HG02981 (cell line): Measurements from ENCODE around the gene PXN.

ENCODE experiments used
- ATAC-seq: cut with Tn5 transposase; IDR thresholded peaks from one replicate; pipeline ENCODE4 v1.9.1; 2021; ENCODE audit warnings: mild to moderate bottlenecking, moderate library complexity; ENCODE audit not compliant: unreplicated experiment

Gene PXN

GRCh38 chr12:120265473-120266179, at the start of gene PXN:
Gene PXN, minus strand, starts transcription at chr12:120265730. Its CDS starts 101 bp downstream, at chr12:120265629.
- peak; percentile 66 for ATAC-seq

DNA sequence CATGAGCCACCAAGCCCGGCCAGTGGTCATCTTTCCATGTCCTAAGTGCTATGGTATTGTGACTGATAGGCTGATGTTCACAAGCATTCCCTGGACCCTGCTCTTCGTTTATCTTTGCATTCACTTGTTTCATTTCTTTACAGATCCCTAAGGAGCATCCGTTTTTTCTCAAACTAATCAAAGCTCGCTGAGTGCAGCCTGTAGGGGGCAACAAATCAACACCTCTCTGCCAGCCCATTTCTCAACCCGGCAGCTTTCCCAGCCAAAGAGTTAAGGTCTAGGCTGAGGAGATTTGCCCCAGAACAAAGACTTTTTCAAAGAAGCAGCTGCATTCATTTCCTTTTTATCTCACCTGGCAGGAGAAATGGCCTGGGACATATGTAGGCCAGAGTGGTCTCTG, 48.7 kb upstream of the PXN start:
- ATAC-seq: no peak

GRCh38 chr12:120301962-120302815, 36.7 kb upstream of the PXN start, which contains the start of gene SIRT4:
Gene SIRT4, plus strand, starts transcription at chr12:120302321. Its CDS starts 1,241 bp downstream, at chr12:120303562.
- ATAC-seq: peak; percentile 92

- peak; percentile 42 for ATAC-seq
Observed at GRCh38 chr12:120292661-120293531, 27.4 kb upstream of the PXN start, which contains the start of gene RNU4-1. Gene RNU4-1, minus strand, starts transcription at chr12:120293237.

DNA sequence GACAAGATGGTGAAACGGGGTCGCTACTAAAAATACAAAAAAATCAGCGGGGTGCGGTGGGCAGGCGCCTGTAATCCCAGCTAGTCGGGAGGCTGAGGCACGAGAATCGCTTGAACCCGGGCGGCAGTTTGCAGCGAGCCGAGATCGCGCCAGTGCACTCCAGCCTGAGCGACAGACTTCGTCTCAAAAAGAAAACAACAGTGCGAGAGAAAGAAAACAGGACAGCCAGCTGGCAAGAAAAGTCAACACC, 26.8 kb upstream of the PXN start:
- peak; percentile 0 for ATAC-seq

DNA sequence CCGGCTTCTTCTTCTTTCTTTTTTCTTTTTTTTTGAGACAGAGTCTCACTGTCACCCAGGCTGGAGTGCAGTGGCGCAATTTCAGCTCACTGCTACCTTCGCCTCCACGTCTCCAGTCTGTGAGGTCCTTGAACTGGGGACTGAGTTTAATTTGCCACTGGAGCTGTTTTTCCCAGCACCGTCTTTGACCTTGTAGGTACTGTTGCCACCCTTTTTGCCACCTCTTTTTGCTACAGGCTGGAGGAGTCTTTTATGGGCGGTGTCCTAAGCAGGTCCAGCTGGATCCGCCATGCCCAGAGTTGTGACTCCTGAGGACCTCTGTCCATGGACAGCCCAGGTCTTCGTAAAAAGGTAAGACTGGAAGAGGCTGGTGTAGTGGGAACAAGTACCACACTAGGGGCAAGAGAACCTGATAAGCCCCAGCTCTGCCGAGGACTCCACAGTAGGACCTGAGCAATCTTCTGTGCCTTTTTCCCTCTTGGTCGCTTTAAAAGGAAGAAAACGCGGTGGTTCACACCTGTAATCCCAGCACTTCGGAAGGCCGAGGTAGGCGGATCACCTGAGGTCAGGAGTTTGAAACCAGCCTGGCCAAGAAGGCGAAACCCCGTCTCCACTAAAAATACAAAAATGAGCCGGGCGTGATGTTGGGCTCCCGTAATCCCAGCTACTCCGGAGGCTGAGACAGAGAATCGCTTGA, 25.2 kb upstream of the PXN start:
- ATAC-seq: no peak

GRCh38 chr12:120287491-120287890, 22.0 kb upstream of the PXN start:
- ATAC-seq: no peak

DNA sequence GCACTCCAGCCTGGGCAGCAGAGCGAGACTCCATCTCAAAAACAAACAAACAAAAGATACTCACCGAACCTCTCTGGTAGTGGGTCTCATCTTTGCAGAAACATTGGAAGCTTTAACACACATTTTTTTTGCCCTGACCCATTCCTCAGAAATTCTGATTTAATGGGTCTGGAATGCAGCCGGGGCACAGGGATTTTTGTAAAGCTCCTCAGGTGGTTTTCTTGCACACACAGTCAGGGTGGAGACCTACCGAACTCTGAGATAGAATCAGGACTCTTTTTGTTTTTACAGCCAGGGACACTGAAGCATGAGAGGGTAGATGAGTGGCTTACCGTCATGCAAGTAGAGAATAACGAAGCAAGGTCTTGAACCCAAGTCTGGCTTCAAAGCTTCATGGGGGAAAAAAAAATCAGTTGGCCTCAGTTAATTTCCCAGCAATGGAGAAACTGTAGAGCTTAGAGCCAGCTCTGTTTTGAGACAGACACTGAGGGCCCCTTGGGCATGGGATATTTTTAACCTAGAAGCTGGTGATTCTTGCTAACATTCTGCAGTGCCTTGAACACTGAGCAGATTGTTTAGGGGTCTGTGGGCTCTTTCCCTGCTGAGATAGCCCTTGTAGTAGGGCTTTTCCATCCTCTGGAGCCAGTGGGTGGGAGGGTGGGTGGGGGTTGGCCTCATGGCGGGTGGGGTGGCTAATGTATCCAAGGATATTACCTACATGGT, 21.4 kb upstream of the PXN start:
- no peak for ATAC-seq

GRCh38 chr12:120284381-120284780, 18.9 kb upstream of the PXN start:
- no peak for ATAC-seq

- no peak for ATAC-seq
Observed at GRCh38 chr12:120283318-120283717, 17.8 kb upstream of the PXN start.

GRCh38 chr12:120278137-120279069, 12.9 kb upstream of the PXN start:
- no peak for ATAC-seq

DNA sequence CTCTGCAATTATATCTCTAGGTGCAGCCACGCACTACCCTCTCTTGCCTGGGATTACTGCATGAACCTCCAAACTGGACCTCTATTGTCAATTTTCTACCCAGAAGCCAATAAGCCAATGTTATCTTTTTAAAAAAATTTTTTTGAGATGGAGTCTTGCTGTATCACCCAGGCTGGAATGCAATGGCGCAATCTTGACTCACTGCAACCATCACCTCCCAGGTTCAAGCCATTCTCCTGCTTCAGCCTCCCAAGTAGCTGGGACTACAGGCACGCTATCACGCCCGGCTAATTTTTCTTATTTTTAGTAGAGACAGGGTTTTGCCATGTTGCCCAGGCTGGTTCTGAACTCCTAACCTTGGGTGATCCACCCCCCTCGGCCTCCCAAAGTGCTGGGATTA, 11.2 kb upstream of the PXN start:
- no peak for ATAC-seq

- ATAC-seq: no peak
Observed at GRCh38 chr12:120267736-120268135, 2.2 kb upstream of the PXN start.

DNA sequence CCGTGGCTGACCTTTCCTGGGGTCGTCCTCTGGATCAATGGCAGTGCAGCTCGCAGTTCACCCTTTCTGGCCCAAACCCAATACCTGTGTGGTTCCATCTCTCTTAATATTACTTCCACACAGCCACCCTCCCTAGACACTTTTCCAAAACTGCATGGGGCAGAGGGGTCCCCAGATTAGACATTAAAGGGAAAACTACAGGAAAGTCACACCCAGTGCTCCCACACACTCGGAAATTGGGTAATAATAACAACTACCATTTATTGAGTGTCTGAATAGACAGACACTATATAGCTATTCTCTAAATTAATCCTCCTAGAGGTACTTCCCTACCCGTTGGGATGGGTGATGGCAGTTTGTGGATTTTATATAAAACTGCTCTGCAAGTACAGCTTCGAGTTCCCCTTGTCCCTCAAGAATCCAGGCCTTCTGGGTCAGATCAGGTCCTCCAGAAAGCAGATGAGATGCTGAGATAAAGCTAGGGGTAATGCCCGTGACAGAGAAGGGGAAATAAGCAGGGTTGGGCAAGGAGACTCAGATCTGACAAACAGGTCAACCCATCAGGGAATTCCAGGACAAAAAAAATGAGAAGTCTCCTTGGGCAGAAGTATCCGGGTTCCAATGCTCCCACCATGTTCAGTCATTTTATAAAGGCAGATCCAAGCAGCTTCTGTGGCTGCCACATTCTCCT, 795 bp upstream of the PXN start:
- ATAC-seq: no peak

GRCh38 chr12:120264904-120265472, 542 bp downstream of the PXN start:
- no peak for ATAC-seq

DNA sequence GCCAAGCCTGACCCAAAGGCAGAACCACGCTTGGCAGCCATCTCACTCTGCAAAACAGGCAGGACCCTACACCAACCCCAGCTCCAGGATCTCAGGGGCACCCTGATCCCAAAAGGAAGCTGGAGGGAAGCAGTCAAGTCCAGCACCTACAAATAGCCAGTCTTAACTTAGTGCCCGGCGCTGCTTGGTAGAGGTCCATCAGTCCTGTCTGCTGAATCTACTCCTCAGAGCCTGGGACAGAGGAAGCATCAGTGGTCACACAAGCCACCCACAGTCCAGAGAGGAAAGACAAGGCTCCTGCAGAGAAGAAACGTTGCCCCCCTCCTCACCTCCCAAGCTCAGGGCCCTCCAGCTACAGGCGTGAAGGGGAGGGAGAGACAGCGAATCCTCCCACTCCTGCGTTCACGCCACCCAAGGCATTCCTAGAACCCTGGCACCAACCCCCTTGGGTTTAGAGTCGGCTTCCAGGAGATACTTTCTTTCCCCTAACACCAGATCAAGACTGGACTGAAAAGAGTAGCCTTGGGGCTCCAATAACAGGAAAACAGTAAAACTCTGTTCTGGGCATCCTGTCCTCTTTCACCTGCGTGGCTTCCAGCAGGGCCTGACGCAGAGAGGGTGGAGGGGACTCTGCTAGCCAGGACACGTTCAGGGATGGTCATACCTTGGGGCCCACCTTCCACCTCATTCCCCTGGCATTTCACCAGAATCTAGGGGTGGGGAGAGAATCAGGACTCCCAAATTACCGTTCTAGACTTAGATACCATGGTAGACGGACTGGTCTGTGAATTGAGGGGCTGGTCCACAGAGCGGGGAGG, 1.2 kb downstream of the PXN start:
- ATAC-seq: no peak

- ATAC-seq: no peak
Observed at GRCh38 chr12:120263748-120264085, 1.8 kb downstream of the PXN start.
